ENCODE measurements around the gene PXDN. TPM values are rescaled to one million over a fixed set of nuclear protein-coding genes. Genes with fewer than 3 reads are reported as not detected.
A peak's percentile ranks its signal among the peaks of the same experiment; 100 is the strongest.

Gene PXDN
- total RNA-seq, 8 experiments from 2014 or later: 0.46 to 80.9 (median 45.0) TPM

GRCh38 chr2:1749489-1750119 lies 5.3 kb upstream of the PXDN start:
- ATAC-seq (replicated peaks in 6 of 8): no peak
- no peak overlapping the region for H3K4me3 ChIP-seq
- in situ Hi-C loops (cut with MboI; ENCODE audit: low pct_unique_long_range_greater_than_20kb in 2 of 9, low sequenced_read_pairs in 9 of 9, unreplicated experiment in 9 of 9): no loop called here
- H3K27ac ChIP-seq: no peak overlapping the region
- H3K4me1 ChIP-seq (replicated peaks in 1 of 2): peaks cover 3 to 10% of the 10 kb centered on the region in 2 donors
- WGBS, 10 experiments: 30 to 100% (median 85%) methylated on average over 1 to 7 of the region's 9 CpGs; no CpG with 5 or more reads in 2 of the 10 experiments

- no peak overlapping the region for H3K27ac ChIP-seq
- in situ Hi-C loops (cut with MboI; ENCODE audit: low pct_unique_long_range_greater_than_20kb in 2 of 9, low sequenced_read_pairs in 9 of 9, unreplicated experiment in 9 of 9): no loop called here
- no peak overlapping the region for H3K4me3 ChIP-seq
- peaks cover 3 to 10% of the 10 kb centered on the region in 2 donors for H3K4me1 ChIP-seq (replicated peaks in 1 of 2)
- WGBS, 10 experiments: 56 to 100% (median 81%) methylated on average over 1 to 10 of the region's 17 CpGs; no CpG with 5 or more reads in 2 of the 10 experiments
- ATAC-seq (replicated peaks in 6 of 8): no peak
These were observed 4.6 kb upstream of the PXDN start for GRCh38 chr2:1748741-1749488.

GRCh38 chr2:1748176-1748740 lies 3.9 kb upstream of the PXDN start:
- in situ Hi-C loops (cut with MboI; ENCODE audit: low pct_unique_long_range_greater_than_20kb in 2 of 9, low sequenced_read_pairs in 9 of 9, unreplicated experiment in 9 of 9): no loop called here
- H3K27ac ChIP-seq: no peak overlapping the region
- H3K4me1 ChIP-seq (replicated peaks in 1 of 2): peaks cover 3 to 10% of the 10 kb centered on the region in 2 donors
- 0 to 83% (median 40%) methylated on average over 1 to 2 of the region's 6 CpGs; no CpG with 5 or more reads in 5 of the 10 experiments for whole genome bisulfite sequencing, 10 experiments
- H3K4me3 ChIP-seq: no peak overlapping the region
- no peak for ATAC-seq (replicated peaks in 6 of 8)

GRCh38 chr2:1747065-1747941 lies 3.0 kb upstream of the PXDN start:
- no peak for ATAC-seq (replicated peaks in 6 of 8)

DNA sequence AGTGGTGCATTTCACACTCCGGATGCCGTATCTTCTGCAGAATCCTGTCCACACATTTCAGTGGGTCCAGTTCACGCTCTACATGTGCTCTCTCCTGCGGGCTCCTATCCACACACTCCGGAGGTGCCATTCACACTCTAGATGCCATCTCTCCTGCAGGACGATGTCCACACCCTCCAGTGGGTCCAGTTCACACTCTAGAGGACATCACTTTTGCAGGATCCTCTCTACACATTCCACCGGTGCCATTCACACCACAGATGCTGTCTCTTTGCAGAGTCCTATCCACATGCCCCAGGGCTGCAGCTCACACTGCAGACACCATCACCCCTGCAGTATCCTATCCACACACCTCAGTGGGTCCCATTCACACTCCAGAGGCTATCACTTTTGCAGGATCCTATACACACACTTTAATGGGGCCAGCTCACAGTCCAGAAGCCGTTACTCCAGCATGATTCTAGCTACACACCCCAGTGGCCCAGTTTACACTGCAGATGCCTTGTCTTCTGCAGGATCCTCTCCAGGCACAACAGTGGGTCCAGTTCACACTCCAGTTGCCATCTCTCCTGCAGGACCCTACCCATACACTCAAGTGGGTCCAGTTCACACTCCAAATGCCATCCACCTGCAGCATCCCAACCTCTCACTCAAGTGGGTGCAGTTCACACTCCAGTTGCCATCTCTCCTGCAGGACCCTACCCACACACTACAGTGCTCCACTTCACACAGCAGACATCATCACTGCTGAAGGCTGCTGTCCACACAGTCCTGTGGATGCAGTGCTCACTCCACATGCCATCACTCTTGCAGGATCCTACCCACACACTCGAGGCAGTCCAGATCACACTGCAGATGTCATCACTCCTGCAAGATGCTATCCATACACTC lies 2.1 kb upstream of the PXDN start:
- WGBS, 10 experiments: 10 to 100% (median 87%) methylated on average over 1 to 9 of the region's 9 CpGs; no CpG with 5 or more reads in 2 of the 10 experiments
- in situ Hi-C loops (cut with MboI; ENCODE audit: low pct_unique_long_range_greater_than_20kb in 2 of 9, low sequenced_read_pairs in 9 of 9, unreplicated experiment in 9 of 9): no loop called here
- peaks cover 8 to 9% of the 10 kb centered on the region in 2 donors for H3K4me1 ChIP-seq (replicated peaks in 1 of 2)
- no peak overlapping the region for H3K4me3 ChIP-seq
- ATAC-seq (replicated peaks in 6 of 8): no peak
- H3K27ac ChIP-seq: no peak overlapping the region

More at GRCh38 chr2:1747065-1747941, 3.0 kb upstream of the PXDN start:
- in situ Hi-C loops (cut with MboI; ENCODE audit: low pct_unique_long_range_greater_than_20kb in 2 of 9, low sequenced_read_pairs in 9 of 9, unreplicated experiment in 9 of 9): no loop called here
- Histone ChIP-seq H3K4me1 (replicated peaks in 1 of 2) (peaks cover 4 to 8% of the 10 kb centered on the region in 2 donors), H3K4me3 (no peak overlapping the region), H3K27ac (no peak overlapping the region)
- 24 to 100% (median 92%) methylated on average over 1 to 10 of the region's 26 CpGs; no CpG with 5 or more reads in 1 of the 10 experiments for WGBS, 10 experiments

DNA sequence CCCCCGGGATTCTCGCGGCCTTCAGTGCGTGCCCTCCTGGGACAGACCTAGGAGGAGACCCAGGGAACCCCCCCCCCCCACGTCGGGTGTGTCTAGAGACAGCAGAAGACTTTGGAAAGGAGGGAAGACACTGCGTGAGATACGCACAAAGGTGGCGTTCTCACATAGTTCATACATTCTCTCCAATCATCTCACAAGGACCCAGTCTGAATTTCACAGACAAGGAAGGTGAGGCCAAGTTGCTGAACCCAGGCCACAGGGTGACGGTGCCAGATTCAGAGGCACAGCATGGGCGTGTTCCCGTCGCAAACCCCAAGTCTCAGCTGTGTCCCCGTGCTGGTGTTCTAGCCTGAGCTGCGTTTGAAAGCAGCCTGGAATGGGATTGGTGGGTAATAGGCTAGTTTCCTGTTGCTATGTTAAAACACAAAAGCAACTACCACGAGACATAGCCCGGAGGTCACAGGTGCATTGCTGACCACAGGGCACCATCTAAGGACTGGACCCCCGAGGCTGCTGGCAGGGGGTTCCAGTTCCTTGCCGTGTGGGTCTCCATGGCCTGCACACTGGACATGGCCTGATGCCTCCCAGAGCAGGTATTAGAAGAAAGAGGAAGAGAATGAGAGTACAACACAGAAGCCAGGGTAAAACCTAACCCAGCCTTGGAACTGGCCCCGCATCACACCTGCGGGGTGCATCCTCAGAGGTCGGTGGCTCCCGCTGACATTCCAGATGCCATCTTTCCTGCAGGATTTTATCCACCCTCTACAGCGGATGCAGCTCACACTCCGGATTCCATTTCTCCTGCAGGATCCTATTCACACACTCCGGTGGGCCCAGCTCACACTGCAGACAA lies 1.1 kb upstream of the PXDN start:
- Histone ChIP-seq H3K4me1 (replicated peaks in 1 of 2) (peaks cover 9 to 10% of the 10 kb centered on the region in 2 donors), H3K27ac (no peak overlapping the region)
- in situ Hi-C loops (cut with MboI; ENCODE audit: low pct_unique_long_range_greater_than_20kb in 2 of 9, low sequenced_read_pairs in 9 of 9, unreplicated experiment in 9 of 9): no loop called here

DNA sequence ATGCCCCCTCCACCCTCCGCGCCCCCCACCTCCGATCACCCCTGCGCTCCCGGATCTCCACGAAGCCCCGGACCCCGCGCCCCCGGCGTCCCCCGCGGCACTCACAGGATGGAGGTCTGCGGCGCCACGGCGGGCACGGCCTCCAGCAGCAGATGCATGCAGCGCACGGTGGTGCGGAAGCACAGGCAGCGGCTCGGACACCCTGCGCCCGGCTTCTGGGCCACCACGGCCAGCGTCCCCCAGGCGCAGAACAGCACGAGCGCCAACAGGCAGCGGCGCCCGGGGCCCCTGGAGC lies 217 bp downstream of the PXDN start:
- peak overlapping the region; percentile 73 to 81 for H3K27ac ChIP-seq
- in situ Hi-C loops (cut with MboI; ENCODE audit: low pct_unique_long_range_greater_than_20kb in 2 of 9, low sequenced_read_pairs in 9 of 9, unreplicated experiment in 9 of 9): no loop called here
- peak overlapping the region; percentile 70 to 91 (median 75) for H3K4me3 ChIP-seq
- peak in 6 of 8 experiments; percentile 34 to 72 (median 64) for ATAC-seq (replicated peaks in 6 of 8)
- peaks cover 9 to 10% of the 10 kb centered on the region in 2 donors for H3K4me1 ChIP-seq (replicated peaks in 1 of 2)
- no CpG with 5 or more reads among the region's 33 CpGs for whole genome bisulfite sequencing, 10 experiments

More for the DNA sequence above, 1.1 kb upstream of the PXDN start:
- WGBS, 10 experiments: 0 to 100% (median 86%) methylated on average over 1 to 10 of the region's 26 CpGs; no CpG with 5 or more reads in 3 of the 10 experiments
- H3K4me3 ChIP-seq: peak overlapping the region in 4 of 5 donors; percentile 74 to 91 (median 80)
- ATAC-seq (replicated peaks in 6 of 8): no peak

- in situ Hi-C loops (cut with MboI; ENCODE audit: low pct_unique_long_range_greater_than_20kb in 2 of 9, low sequenced_read_pairs in 9 of 9, unreplicated experiment in 9 of 9): no loop called here
- Histone ChIP-seq H3K27ac (peak overlapping the region; percentile 73 to 81), H3K4me1 (replicated peaks in 1 of 2) (peaks cover 9 to 10% of the 10 kb centered on the region in 2 donors), H3K4me3 (peak overlapping the region; percentile 70 to 91 (median 75))
- WGBS, 10 experiments: 3% methylated on average over 6 of the region's 71 CpGs; no CpG with 5 or more reads in 9 of the 10 experiments
- peak in 6 of 8 experiments; percentile 24 to 57 (median 54) for ATAC-seq (replicated peaks in 6 of 8)
These were observed 742 bp downstream of the PXDN start for GRCh38 chr2:1743396-1744150.

- ATAC-seq (replicated peaks in 6 of 8): peak in 7 of 8 experiments; percentile 48 to 78 (median 67)
- in situ Hi-C loops (cut with MboI; ENCODE audit: low pct_unique_long_range_greater_than_20kb in 2 of 9, low sequenced_read_pairs in 9 of 9, unreplicated experiment in 9 of 9): no loop called here
- H3K4me1 ChIP-seq (replicated peaks in 1 of 2): peaks cover 9 to 10% of the 10 kb centered on the region in 2 donors
- H3K27ac ChIP-seq: peak overlapping the region; percentile 43 to 67
- peak overlapping the region; percentile 70 to 91 (median 75) for H3K4me3 ChIP-seq
- WGBS, 10 experiments: 0 to 10% (median 5%) methylated on average over 2 to 26 of the region's 54 CpGs; no CpG with 5 or more reads in 3 of the 10 experiments
These were observed 1.5 kb downstream of the PXDN start for GRCh38 chr2:1742681-1743395.

GRCh38 chr2:1742301-1742680 lies 2.0 kb downstream of the PXDN start:
- Histone ChIP-seq H3K4me3 (peak overlapping the region; percentile 70 to 91 (median 75)), H3K27ac (no peak overlapping the region), H3K4me1 (replicated peaks in 1 of 2) (peaks cover 9 to 10% of the 10 kb centered on the region in 2 donors)
- in situ Hi-C loops (cut with MboI; ENCODE audit: low pct_unique_long_range_greater_than_20kb in 2 of 9, low sequenced_read_pairs in 9 of 9, unreplicated experiment in 9 of 9): no loop called here
- 67 to 100% (median 87%) methylated on average over 3 to 13 of the region's 13 CpGs; no CpG with 5 or more reads in 3 of the 10 experiments for WGBS, 10 experiments
- no peak for ATAC-seq (replicated peaks in 6 of 8)
